HG02938 (cell line): ENCODE measurements around the gene SMAGP.
A peak's percentile ranks its signal among the peaks of the same experiment; 100 is the strongest.
"Not testable (repeated sequence)": the region's sequence is repeated elsewhere in the genome, so short reads cannot be mapped to it uniquely, and the experiment has no call there.

Experiments used
- ATAC-seq: cut with Tn5 transposase; IDR thresholded peaks from one replicate; pipeline ENCODE4 v1.9.1; 2021; ENCODE audit warnings: mild to moderate bottlenecking, moderate library complexity; ENCODE audit not compliant: unreplicated experiment

Gene SMAGP

GRCh38 chr12:51265024-51265423 lies 5.2 kb downstream of the SMAGP start:
- peak; percentile 52 for ATAC-seq

GRCh38 chr12:51264297-51264696 lies 5.9 kb downstream of the SMAGP start:
- ATAC-seq: no peak

GRCh38 chr12:51263341-51263740 lies 6.9 kb downstream of the SMAGP start:
- ATAC-seq: no peak

- ATAC-seq: no peak
Observed at GRCh38 chr12:51262758-51263177, 7.4 kb downstream of the SMAGP start.

- ATAC-seq: not testable (repeated sequence)
Observed at GRCh38 chr12:51259600-51259999, 10.6 kb downstream of the SMAGP start.

- no peak for ATAC-seq
Observed at GRCh38 chr12:51254536-51254935, 15.7 kb downstream of the SMAGP start.

- no peak for ATAC-seq
Observed at GRCh38 chr12:51253276-51253675, 16.9 kb downstream of the SMAGP start.

- ATAC-seq: no peak
Observed at GRCh38 chr12:51247523-51248206, 22.6 kb downstream of the SMAGP start.

- no peak for ATAC-seq
Observed at GRCh38 chr12:51246254-51246853, 23.9 kb downstream of the SMAGP start.

- no peak for ATAC-seq
Observed at GRCh38 chr12:51245476-51246253, 24.6 kb downstream of the SMAGP start.

- no peak for ATAC-seq
Observed at GRCh38 chr12:51244269-51244668, 25.9 kb downstream of the SMAGP start.

GRCh38 chr12:51242876-51243275 lies 27.3 kb downstream of the SMAGP start:
- no peak for ATAC-seq

- no peak for ATAC-seq
Observed at GRCh38 chr12:51242120-51242519, 28.1 kb downstream of the SMAGP start.

- ATAC-seq: no peak
Observed at GRCh38 chr12:51240971-51241370, 29.2 kb downstream of the SMAGP start.

GRCh38 chr12:51238510-51239334 lies 31.5 kb downstream of the SMAGP start, which contains the start of gene DAZAP2:
DAZAP2 (plus strand) TSS chr12:51238826; CDS start chr12:51238908, 82 bp downstream.
- peak; percentile 88 for ATAC-seq

GRCh38 chr12:51238037-51238509 lies 32.1 kb downstream of the SMAGP start:
- no peak for ATAC-seq

GRCh38 chr12:51234530-51234929 lies 35.7 kb downstream of the SMAGP start:
- no peak for ATAC-seq

- ATAC-seq: no peak
Observed at GRCh38 chr12:51232642-51233041, 37.6 kb downstream of the SMAGP start.

GRCh38 chr12:51229116-51229809 lies 41.0 kb downstream of the SMAGP start:
- no peak for ATAC-seq

GRCh38 chr12:51227962-51228361 lies 42.3 kb downstream of the SMAGP start:
- no peak for ATAC-seq
